HUES6 (cell line): ENCODE data around the gene FAM180B.

ENCODE experiments used
- H3K27ac ChIP-seq: 2 replicates; pipeline ENCODE4 v1.7.0; 2013; ENCODE audit warnings: low read depth, mild to moderate bottlenecking, low read length, inconsistent platforms
- H3K27me3 ChIP-seq: 2 replicates; pipeline ENCODE4 v1.6.1; 2013; ENCODE audit warnings: low read length; ENCODE audit not compliant: control insufficient read depth, insufficient read depth
- H3K36me3 ChIP-seq: 2 replicates; pipeline ENCODE4 v1.6.1; 2013; ENCODE audit warnings: low read length; ENCODE audit not compliant: control insufficient read depth, insufficient read depth
- H3K4me1 ChIP-seq: 2 replicates; pipeline ENCODE4 v1.6.1; 2013; ENCODE audit warnings: low read length; ENCODE audit not compliant: control insufficient read depth, insufficient read depth
- H3K4me3 ChIP-seq: 2 replicates; pipeline ENCODE4 v1.5.1; 2013; ENCODE audit warnings: low read depth, low read length
- H3K9ac ChIP-seq: one replicate; pipeline ENCODE4 v1.6.1; 2013; ENCODE audit warnings: mild to moderate bottlenecking, low read length
- H3K9me3 ChIP-seq: 2 replicates; pipeline ENCODE4 v1.6.1; 2013; ENCODE audit warnings: low read depth, low read length; ENCODE audit not compliant: control insufficient read depth, insufficient read depth

Gene FAM180B

DNA sequence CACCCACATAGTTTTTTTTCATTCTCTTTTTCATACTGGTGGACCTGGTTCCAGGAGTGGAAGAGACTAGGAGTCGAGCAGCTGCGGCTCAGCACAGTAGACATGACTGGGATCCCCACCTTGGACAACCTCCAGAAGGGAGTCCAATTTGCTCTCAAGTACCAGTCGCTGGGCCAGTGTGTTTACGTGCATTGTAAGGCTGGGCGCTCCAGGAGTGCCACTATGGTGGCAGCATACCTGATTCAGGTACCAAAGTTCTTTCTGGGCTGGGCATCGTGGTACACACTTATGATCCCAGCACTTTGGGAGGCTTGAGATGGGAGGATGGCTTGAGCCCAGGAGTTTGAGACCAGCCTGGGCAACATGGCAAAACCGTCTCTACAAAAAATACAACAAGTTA lies 16.8 kb upstream of the FAM180B start:
- no peak overlapping the region for H3K27ac ChIP-seq
- H3K36me3 ChIP-seq = peaks cover 60% of the 10 kb centered on the region
- H3K9ac ChIP-seq = no peak overlapping the region
- no peak overlapping the region for H3K4me3 ChIP-seq
- no peaks in the 10 kb centered on the region for H3K9me3 ChIP-seq
- peaks cover 9% of the 10 kb centered on the region; the same call in 1 of the 2 replicates for H3K4me1 ChIP-seq
- H3K27me3 ChIP-seq = no peaks in the 10 kb centered on the region

DNA sequence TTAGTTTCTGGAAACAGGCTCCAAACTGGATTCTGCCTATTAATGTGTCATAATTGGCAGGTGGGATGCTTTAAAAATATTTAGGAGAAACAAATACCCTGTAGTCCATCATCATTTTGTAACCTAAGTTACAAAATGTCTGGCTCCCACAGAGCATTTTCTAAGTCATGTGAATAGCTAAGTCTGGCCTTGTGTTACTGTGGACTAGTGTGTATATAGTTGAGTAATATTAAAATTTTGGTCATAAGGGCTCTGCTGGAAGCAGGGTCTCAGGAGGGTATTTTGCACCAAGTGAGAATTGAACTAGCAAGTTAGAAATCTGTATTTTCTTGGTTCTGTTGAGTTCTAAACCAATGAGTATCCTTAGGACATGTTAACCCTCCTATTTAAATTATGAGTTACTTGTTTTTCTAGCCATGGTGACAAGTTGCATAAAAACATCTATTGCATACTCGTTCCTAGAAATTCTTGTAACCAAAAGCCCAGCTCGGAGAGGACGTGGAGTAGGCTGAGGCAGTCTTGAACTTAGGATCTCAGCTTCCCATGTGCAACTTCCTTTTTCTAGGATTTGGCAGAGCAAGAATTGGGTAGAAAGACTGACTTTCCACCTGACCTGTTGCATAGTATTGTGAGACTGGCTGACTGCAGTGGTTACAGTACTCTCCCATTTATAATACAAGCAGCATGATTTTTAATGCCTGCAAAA lies 15.7 kb upstream of the FAM180B start:
- Histone ChIP-seq H3K9me3 (no peaks in the 10 kb centered on the region), H3K4me1 (peaks cover 5% of the 10 kb centered on the region; the same call in 1 of the 2 replicates), H3K36me3 (peaks cover 69% of the 10 kb centered on the region), H3K27me3 (no peaks in the 10 kb centered on the region), H3K27ac (no peak overlapping the region), H3K9ac (no peak overlapping the region), H3K4me3 (no peak overlapping the region)

DNA sequence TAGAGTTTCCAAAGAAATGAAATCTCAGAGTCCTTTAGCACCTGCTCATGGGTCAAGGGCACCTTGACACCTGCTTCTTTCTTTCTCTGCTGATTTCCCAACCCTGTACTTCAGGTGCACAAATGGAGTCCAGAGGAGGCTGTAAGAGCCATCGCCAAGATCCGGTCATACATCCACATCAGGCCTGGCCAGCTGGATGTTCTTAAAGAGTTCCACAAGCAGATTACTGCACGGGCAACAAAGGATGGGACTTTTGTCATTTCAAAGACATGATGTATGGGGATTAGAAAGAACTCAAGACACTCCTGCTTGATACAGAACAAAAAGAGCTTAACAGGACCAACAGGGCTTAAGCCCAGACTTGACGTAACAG lies 15.1 kb upstream of the FAM180B start:
- H3K27ac ChIP-seq = no peak overlapping the region
- no peaks in the 10 kb centered on the region for H3K9me3 ChIP-seq
- no peaks in the 10 kb centered on the region for H3K27me3 ChIP-seq
- H3K4me3 ChIP-seq = no peak overlapping the region
- H3K4me1 ChIP-seq = peaks cover 4% of the 10 kb centered on the region; the same call in 1 of the 2 replicates
- peaks cover 70% of the 10 kb centered on the region for H3K36me3 ChIP-seq
- H3K9ac ChIP-seq = no peak overlapping the region

DNA sequence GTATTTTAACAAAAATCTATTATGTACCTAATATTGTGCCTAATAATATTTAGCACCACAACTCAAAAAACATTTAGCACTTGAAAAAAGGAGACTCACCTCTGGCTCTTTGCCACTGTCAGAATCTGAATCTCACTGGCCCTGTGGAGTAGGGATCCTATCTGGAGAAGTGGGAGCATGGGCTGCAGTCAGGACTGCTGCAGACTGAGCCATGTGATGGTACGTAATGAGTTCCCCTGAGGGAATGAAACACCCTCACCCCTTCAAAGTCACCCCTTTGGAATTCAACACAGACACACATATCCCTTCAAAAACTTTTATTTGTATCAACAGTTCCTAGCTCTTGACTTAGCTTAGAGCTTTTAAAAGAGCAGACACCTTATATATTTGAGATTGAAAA lies 14.6 kb upstream of the FAM180B start:
- H3K9ac ChIP-seq = no peak overlapping the region
- H3K4me3 ChIP-seq = no peak overlapping the region
- no peaks in the 10 kb centered on the region for H3K9me3 ChIP-seq
- no peaks in the 10 kb centered on the region for H3K27me3 ChIP-seq
- H3K4me1 ChIP-seq = no peaks in the 10 kb centered on the region
- H3K36me3 ChIP-seq = peaks cover 72% of the 10 kb centered on the region
- no peak overlapping the region for H3K27ac ChIP-seq

DNA sequence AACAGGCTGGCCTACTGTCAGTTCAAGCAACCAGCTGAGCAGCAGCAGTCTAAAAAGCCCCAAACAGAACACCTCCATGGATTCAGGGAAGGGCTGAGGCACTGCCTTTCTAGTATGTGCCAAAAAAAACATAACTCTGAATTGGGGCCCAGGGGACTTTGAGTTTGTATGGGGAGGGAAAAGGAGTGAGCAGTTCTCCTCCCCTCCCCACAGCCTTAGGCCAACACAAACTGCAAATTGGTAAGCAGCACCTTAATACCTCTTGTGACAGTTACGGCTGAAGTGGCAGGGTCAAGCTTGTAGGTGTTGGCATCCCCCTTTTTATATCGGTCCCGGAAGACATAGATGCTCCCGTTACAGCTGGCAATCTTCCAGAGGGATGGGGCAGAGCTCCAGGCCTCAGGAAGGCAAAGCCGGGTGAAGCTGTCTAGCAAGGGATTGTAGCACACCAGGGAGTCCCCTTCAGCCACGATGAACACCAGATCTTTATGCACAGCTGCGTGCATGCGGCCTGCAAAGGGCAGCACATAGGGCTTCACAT lies 13.7 kb upstream of the FAM180B start:
- H3K9me3 ChIP-seq = no peaks in the 10 kb centered on the region
- H3K9ac ChIP-seq = no peak overlapping the region
- no peak overlapping the region for H3K27ac ChIP-seq
- H3K36me3 ChIP-seq = peaks cover 76% of the 10 kb centered on the region
- H3K4me3 ChIP-seq = no peak overlapping the region
- no peaks in the 10 kb centered on the region for H3K27me3 ChIP-seq
- peaks cover 1% of the 10 kb centered on the region for H3K4me1 ChIP-seq

DNA sequence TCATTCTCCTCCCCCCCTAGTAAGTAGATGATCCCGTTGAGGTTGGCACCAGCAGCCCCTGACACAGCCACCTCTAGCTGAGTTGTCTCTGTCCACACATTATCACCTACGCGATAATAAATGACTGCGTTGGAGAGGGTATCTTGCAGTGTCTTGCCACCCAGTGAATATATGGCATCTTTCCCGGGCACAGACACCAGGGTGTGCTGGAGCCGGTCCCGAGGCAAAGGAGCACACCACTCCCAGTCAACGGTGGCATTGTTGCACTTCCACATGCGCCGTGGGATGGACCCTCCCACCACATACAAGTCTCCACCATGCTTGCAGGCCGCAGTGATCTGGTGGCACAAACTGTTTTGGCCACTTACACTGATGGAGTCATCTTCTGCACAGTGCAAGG lies 13.2 kb upstream of the FAM180B start:
- no peak overlapping the region for H3K4me3 ChIP-seq
- no peak overlapping the region for H3K9ac ChIP-seq
- H3K36me3 ChIP-seq = peaks cover 75% of the 10 kb centered on the region
- peaks cover 4% of the 10 kb centered on the region for H3K4me1 ChIP-seq
- H3K9me3 ChIP-seq = no peaks in the 10 kb centered on the region
- H3K27ac ChIP-seq = no peak overlapping the region
- H3K27me3 ChIP-seq = no peaks in the 10 kb centered on the region

DNA sequence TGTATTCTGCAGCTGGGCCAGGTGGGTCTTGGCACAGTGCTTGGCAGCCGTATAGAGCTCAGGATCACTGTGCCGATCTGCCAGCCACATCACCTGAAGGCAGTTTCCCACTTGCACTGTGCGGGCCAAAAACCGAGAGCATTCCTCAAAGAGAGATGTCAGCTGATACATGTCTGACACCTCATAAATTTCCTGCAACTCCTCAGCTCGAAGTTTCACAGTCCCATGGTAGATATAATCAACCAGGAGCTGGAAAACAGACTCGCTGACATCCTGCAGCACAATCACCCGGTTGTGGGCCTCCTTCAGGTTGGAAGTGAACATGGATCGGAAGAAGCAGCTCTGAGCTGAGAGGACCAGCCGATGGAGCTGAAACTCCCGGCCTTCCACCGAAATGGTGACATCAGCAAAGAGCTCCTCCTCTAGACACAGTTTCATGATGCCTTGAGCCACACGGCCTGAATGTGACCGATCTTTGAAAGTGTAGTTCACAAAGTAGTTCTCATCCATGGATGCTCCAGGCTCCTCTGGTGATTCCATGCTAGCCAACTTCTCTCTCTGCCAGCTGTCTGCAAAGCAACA lies 8.9 kb upstream of the FAM180B start:
- Histone ChIP-seq H3K4me3 (peak overlapping the region; percentile 99), H3K27ac (no peak overlapping the region), H3K4me1 (peaks cover 9% of the 10 kb centered on the region), H3K36me3 (peaks cover 64% of the 10 kb centered on the region), H3K27me3 (no peaks in the 10 kb centered on the region), H3K9me3 (no peaks in the 10 kb centered on the region), H3K9ac (no peak overlapping the region)

DNA sequence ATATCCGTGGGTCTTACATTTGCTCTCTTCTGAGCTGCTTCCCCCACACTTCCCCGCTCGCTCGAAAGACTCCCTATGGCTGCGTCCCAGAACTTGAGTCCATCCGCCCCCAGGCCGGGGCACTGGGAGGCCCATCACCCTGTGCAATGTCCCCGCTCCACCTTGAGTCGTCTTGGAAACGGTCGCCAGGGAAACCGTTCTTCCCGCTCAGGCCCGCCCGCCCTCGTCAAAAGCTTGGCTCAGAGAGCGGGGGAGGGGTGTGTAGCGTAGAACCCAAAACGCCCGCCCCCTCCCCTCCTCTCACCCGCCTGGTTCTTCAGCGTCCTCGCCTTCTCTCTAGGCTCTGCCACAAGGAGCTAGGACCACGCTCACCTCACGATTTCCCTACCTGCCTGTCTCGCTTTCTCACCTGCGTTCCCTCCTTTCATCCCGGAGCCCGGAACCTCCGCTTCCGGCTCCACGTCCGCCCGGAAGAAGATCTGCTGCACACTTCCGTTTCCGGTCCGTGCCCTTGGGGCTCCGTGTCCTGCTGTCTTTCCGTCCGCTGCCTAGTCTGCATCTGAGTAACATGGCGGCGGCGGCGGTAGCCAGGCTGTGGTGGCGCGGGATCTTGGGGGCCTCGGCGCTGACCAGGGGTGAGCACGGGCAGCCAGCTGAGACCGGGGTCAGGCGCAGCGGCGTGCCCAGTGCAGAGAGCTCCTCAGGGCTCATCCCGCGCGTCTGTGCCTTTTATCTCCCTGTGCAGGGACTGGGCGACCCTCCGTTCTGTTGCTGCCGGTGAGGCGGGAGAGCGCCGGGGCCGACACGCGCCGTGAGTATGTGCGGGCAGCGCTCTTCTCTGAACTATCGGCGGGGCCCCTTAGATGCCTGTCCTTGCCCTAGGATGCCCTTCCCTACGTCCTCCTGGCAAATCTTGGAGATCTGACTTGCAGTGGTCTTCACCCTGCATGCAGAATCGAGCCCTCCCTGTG lies 7.7 kb upstream of the FAM180B start, which contains the start of the genes KBTBD4 and NDUFS3:
TSS of gene KBTBD4 (minus strand) at position 447 of the 971 bp plus-strand sequence. CDS start at position 428, 19 bp downstream.
TSS of gene NDUFS3 (plus strand) at position 551 of the 971 bp plus-strand sequence. CDS start at position 569, 18 bp downstream.
- Histone ChIP-seq H3K27me3 (no peaks in the 10 kb centered on the region), H3K4me3 (peak within 1 kb of the TSS; percentile 99), H3K9me3 (no peaks in the 10 kb centered on the region), H3K4me1 (peaks cover 9% of the 10 kb centered on the region), H3K36me3 (peaks cover 64% of the 10 kb centered on the region), H3K27ac (peak within 1 kb of the TSS; percentile 85), H3K9ac (peak within 1 kb of the TSS; percentile 98)

DNA sequence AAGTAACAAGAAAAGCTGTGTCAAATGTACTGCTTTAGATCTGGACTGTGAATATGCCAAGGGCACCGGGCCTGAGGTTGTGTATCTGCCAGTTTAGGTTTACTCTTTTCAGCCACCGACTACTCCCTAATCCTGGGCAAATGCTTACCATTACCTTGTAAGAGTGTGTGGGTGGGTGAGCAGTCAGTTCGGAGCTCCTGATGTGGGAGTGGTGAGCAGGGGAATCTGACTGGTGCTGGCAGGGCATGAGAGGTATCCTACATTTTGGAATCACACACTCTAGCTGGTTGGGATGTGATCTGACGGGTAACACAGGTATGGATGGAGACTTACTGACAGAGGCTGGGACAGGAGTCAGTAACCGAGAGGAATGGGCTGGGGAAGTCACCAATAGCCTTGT lies 2.6 kb upstream of the FAM180B start:
- Histone ChIP-seq H3K36me3 (peaks cover 48% of the 10 kb centered on the region), H3K4me1 (peaks cover 6% of the 10 kb centered on the region; the same call in 1 of the 2 replicates), H3K27ac (no peak overlapping the region), H3K27me3 (no peaks in the 10 kb centered on the region), H3K4me3 (no peak overlapping the region), H3K9ac (no peak overlapping the region), H3K9me3 (no peaks in the 10 kb centered on the region)

DNA sequence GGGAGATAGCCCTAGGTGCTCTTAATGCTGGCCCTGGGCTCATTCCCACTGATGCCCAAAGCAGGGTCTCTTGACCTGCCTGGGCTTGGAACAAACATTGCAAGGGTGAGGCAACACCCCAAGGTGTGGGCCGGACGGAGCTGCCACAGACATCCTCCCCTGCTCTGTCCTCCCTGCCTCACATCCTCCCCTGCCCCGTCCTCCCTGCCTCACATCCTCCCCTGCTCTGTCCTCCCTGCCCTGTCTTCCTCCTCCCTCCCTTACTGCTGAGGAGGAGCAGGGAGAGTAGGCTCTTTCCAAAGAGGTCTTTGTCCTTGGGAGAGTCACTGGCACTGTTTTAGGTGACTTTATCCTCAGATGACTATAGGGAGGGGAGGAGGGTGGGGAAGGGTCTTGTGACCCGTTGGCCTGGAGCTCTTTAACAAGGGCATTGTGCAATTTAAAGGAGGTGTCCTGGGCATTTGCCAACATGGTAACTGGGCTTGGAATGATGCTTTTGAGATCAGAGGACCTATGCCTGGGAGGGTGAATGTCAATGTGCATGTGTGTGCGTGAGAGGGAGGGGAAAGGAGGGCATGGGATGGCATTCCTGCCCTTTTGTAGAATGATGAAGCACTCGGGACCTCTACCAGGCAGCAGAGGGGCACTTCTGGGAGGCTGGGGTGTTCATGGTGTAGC lies 700 bp downstream of the FAM180B start:
- no peak overlapping the region for H3K4me3 ChIP-seq
- H3K27me3 ChIP-seq = peaks cover 5% of the 10 kb centered on the region
- H3K36me3 ChIP-seq = peaks cover 23% of the 10 kb centered on the region
- no peaks in the 10 kb centered on the region for H3K9me3 ChIP-seq
- H3K9ac ChIP-seq = no peak overlapping the region
- no peak overlapping the region for H3K27ac ChIP-seq
- peaks cover 7% of the 10 kb centered on the region; the same call in 1 of the 2 replicates for H3K4me1 ChIP-seq
